Heart left ventricle (tissue), 16 donors: ENCODE measurements around the gene HJURP. TPM values are rescaled to one million over a fixed set of nuclear protein-coding genes. Genes with fewer than 3 reads are reported as not detected.
A peak's percentile ranks its signal among the peaks of the same experiment; 100 is the strongest.

Experiments
- ATAC-seq, 4 donors: fragments of 200-7000 bp; cut with Tn5 transposase; one replicate each; pipeline ENCODE4 v1.9.1; 2020 to 2022; ENCODE audit warnings: moderate library complexity in 4 of 4, mild to moderate bottlenecking in 3 of 4, moderate number of reproducible peaks in 1 of 4
- DNase-seq, 5 donors: peaks; one replicate each; pipeline ENCODE4 v3.0.0-alpha.2; 2020
- H3K27ac ChIP-seq, 12 donors: fragments of 200-600 bp; sonication (generic) in 4 of 12; one replicate each; pipeline versions ENCODE4 v1.5.0 to v1.8.0; 2016 to 2022; ENCODE audit warnings: mild to moderate bottlenecking in 2 of 12
- H3K27me3 ChIP-seq, 9 donors: fragments of 200-600 bp; sonication (generic) in 2 of 9; one replicate each; pipeline versions ENCODE4 v1.5.1 to v1.8.0; 2016 to 2022; ENCODE audit warnings: mild to moderate bottlenecking in 3 of 9
- H3K36me3 ChIP-seq, 9 donors: fragments of 200-600 bp; sonication (generic) in 2 of 9; one replicate each; pipeline versions ENCODE4 v1.5.0 to v1.8.0; 2018 to 2022; ENCODE audit warnings: mild to moderate bottlenecking in 2 of 9
- H3K4me1 ChIP-seq, 12 donors: fragments of 200-600 bp; sonication (generic) in 4 of 12; one replicate each; pipeline versions ENCODE4 v1.5.0 to v1.8.0; 2016 to 2022; ENCODE audit warnings: mild to moderate bottlenecking in 3 of 12
- H3K4me3 ChIP-seq, 12 donors: fragments of 200-600 bp; sonication (generic) in 4 of 12; one replicate each; pipeline versions ENCODE4 v1.5.0 to v1.8.0; 2017 to 2022; ENCODE audit warnings: mild to moderate bottlenecking in 9 of 12, moderate library complexity in 4 of 12
- H3K9me3 ChIP-seq, 12 donors: fragments of 200-600 bp; sonication (generic) in 4 of 12; one replicate each; pipeline versions ENCODE4 v1.5.0 to v1.8.0; 2016 to 2022; ENCODE audit warnings: mild to moderate bottlenecking in 1 of 12
- CTCF ChIP-seq, 12 donors: fragments of 200-600 bp; sonication (generic) in 4 of 12; IDR thresholded peaks; one replicate each; pipeline versions ENCODE4 v1.5.0 to v1.8.0; 2018 to 2022; ENCODE audit warnings: antibody characterized with exemption in 12 of 12, mild to moderate bottlenecking in 5 of 12
- POLR2A ChIP-seq, 2 donors: fragments of 450-650 bp; IDR thresholded peaks; one replicate each; pipeline ENCODE4 v1.6.1; 2017; ENCODE audit warnings: antibody characterized with exemption in 2 of 2, mild to moderate bottlenecking in 2 of 2, moderate library complexity in 2 of 2
- WGBS, 4 donors: extraction: QIAGEN DNeasy Blood & Tissue Kit in 2 of 4; methylation state at CpG; one replicate each; pipeline versions ENCODE4 v1.1.5 to v1.1.7; 2013 to 2018; 5-methylcytosine and 5-hydroxymethylcytosine counted together
- intact Hi-C, 10 donors: fragments of 100-400 bp; cut with DNase I; formaldehyde crosslinking; loops; one replicate each; pipeline versions ENCODE4 v1.11.1 to v1.14.2; 2022
- polyA plus RNA-seq, 2 donors: library from polyadenylated mRNA; stranded (reverse); fragments of 200-250 nt; gene quantifications; one replicate each; pipeline ENCODE4 v1.2.3, GENCODE V29; 2013
- total RNA-seq, 9 donors: library from RNA; depleted of rRNA in 2 of 9; stranded (reverse); fragments of >200 nt in 2 of 9; fragmentation: NEBNext Ultra II Directional in 3 of 9; extraction: Animal tissue kit (Norgen Biotek cat#: 25700) in 3 of 9; gene quantifications; one replicate each; pipeline versions ENCODE4 v1.1.0 to v1.2.4, GENCODE V29; 2016 to 2023
- donor health status: ischemic (EF 13 %, LVEDD 7.1; RV severe dilation, severe dysfunction).
- donor health status: healthy with polysubstance abuse.
- donor health status: DM: no; HTN: yes; CAD: no.
- donor health status: DM: no; HTN: no; CAD: no.
- donor health status: ischemic (EF 25% LVEDD 6.9; RV normal size, moderate dysfunction).
- donor health status: ischemic (EF 25% LVEDD 5.7; RV mildly dilated, moderate dysfunction).
- donor health status: healthy.
- donor health status: DM: yes; HTN: yes; CAD: no.
- donor health status: ischemic (EF 35%, LVEDD 5.7; RV mildly dilated, moderate dysfunction).
- donor health status: nonischemic (EF 11% LVEDD 7.7; RV severe dilation, severe dysfunction).
- donor health status: DM: yes; HTN: yes; CAD: no.
- donor health status: PGD.
- donor health status: ischemic (EF 29% LVEDD 5.4; RV normal size, mild dysfunction).
- donor health status: nonischemic (EF 23%, LVEDD 6.1; RV moderate dilation, normal function).

The HJURP gene
- total and polyA plus RNA-seq, 11 donors: 0.08 to 8.4 (median 0.41) TPM; not detected in 3

- DNase-seq (peak in 1 of 5 donors; percentile 71), ATAC-seq (no peak)
- H3K4me1 ChIP-seq: peaks cover 0 to 17% (median 7%) of the 10 kb centered on the region in 12 donors
- no peaks in the 10 kb centered on the region for H3K9me3 ChIP-seq
- no peak for TF ChIP-seq POLR2A (IDR thresholded peaks at IDR 0.05)
- peak; percentile 13 to 71 (median 41) for TF ChIP-seq CTCF (IDR thresholded peaks at IDR 0.05)
- H3K36me3 ChIP-seq: no peaks in the 10 kb centered on the region
- H3K27ac ChIP-seq: no peak overlapping the region
- no peak overlapping the region for H3K4me3 ChIP-seq
- 41 to 50% (median 47%) methylated on average over 9 of the region's 9 CpGs for WGBS, 4 donors
- H3K27me3 ChIP-seq: peaks cover 0 to 4% (median 0%) of the 10 kb centered on the region in 9 donors
- intact Hi-C loops: loop anchor here in 1 of 10 donors (10.0 kb wide), 1 partner anchor 293 kb away; the partner anchor contains the start of gene USP40
These were observed 3.3 kb upstream of the HJURP start for GRCh38 chr2:233857511-233858141.

- peaks cover 0 to 26% (median 7%) of the 10 kb centered on the region in 12 donors for H3K4me1 ChIP-seq
- intact Hi-C loops: loop anchor here in 1 of 10 donors (10.0 kb wide), 1 partner anchor 291 kb away; the partner anchor contains the start of gene USP40
- H3K27ac ChIP-seq: no peak overlapping the region
- TF ChIP-seq CTCF (IDR thresholded peaks at IDR 0.05) (no peak), POLR2A (IDR thresholded peaks at IDR 0.05) (no peak)
- H3K27me3 ChIP-seq: peaks cover 0 to 4% (median 0%) of the 10 kb centered on the region in 9 donors
- H3K36me3 ChIP-seq: no peaks in the 10 kb centered on the region
- no peaks in the 10 kb centered on the region for H3K9me3 ChIP-seq
- H3K4me3 ChIP-seq: no peak overlapping the region
- DNase-seq: no peak
- no peak for ATAC-seq
- WGBS, 4 donors: 93 to 98% (median 94%) methylated on average over 5 of the region's 5 CpGs
These were observed 1.8 kb upstream of the HJURP start for GRCh38 chr2:233856184-233856583.

DNA sequence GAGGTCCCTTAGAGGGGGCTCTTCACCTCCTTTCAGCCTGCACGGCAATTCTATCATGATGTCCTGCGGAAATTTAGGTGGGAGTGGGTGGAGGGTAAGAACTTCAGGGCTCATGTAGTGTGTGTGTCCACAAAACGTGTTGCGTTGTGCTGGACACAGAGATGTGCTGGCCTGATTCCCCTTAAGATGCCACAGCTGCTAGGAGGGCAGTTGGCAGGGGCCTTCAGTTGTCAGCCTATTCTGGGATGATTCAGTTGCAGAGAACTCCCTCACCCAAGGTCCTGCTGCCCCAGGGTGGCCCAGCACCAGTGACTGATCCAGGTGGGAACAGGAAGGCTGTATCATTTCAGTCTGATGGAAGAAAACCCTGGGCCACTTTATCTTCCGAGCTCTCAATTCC is 1.0 kb upstream of the HJURP start:
- intact Hi-C loops: loop anchor here in 1 of 10 donors (10.0 kb wide), 1 partner anchor 291 kb away; the partner anchor contains the start of gene USP40
- DNase-seq (no peak), ATAC-seq (no peak)
- no peaks in the 10 kb centered on the region for H3K36me3 ChIP-seq
- peak overlapping the region in 1 of 12 donors; percentile 76 for H3K4me3 ChIP-seq
- H3K27me3 ChIP-seq: peaks cover 0 to 4% (median 0%) of the 10 kb centered on the region in 9 donors
- no peaks in the 10 kb centered on the region for H3K9me3 ChIP-seq
- WGBS, 4 donors: 76 to 86% (median 85%) methylated on average over 5 of the region's 5 CpGs
- TF ChIP-seq CTCF (IDR thresholded peaks at IDR 0.05) (no peak), POLR2A (IDR thresholded peaks at IDR 0.05) (no peak)
- peaks cover 0 to 26% (median 7%) of the 10 kb centered on the region in 12 donors for H3K4me1 ChIP-seq
- peak overlapping the region in 2 of 12 donors; percentile 38 to 69 for H3K27ac ChIP-seq

DNA sequence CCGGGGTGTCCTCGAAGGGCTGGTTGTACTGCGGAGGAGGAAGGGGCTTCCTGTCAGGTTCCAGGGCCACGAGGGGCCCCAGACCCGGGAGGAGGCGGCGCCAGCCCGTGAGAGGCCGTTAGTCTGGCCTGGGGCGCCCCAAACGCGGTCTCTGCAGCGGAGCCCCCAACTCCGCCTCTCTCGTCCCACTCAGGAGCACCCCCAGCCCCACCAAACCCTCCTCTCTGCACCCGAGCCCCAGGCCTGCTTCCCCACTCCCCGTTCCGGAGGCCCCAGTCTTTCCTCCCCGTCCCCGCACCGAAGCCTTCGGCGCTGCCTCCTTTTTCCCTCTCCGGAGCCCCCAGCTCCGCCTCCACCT is 473 bp downstream of the HJURP start:
- 0 to 2% (median 1%) methylated on average over 25 of the region's 25 CpGs for WGBS, 4 donors
- ATAC-seq (no peak), DNase-seq (no peak)
- Histone ChIP-seq H3K9me3 (no peaks in the 10 kb centered on the region), H3K27me3 (peaks cover 0 to 4% (median 0%) of the 10 kb centered on the region in 9 donors), H3K36me3 (no peaks in the 10 kb centered on the region), H3K27ac (no peak overlapping the region), H3K4me1 (peaks cover 0 to 26% (median 7%) of the 10 kb centered on the region in 12 donors), H3K4me3 (peak overlapping the region; percentile 51 to 87 (median 64))
- no peak for TF ChIP-seq POLR2A (IDR thresholded peaks at IDR 0.05)
- TF ChIP-seq CTCF (IDR thresholded peaks at IDR 0.05): no peak
- intact Hi-C loops: loop anchor here in 1 of 10 donors (10.0 kb wide), 1 partner anchor 289 kb away; the partner anchor contains the start of gene USP40
